Endothelial cell of umbilical vein (primary cell): ENCODE results near the gene SIGLEC10.

Experiments used
- CTCF ChIP-seq, 2 donors: IDR thresholded peaks; 1 replicate in 1 of 2; 2 replicates in 1 of 2; pipeline ENCODE4 v1.5.1; 2011; ENCODE audit warnings: low read length in 2 of 2, mild to moderate bottlenecking in 2 of 2, moderate library complexity in 2 of 2, control low read depth in 1 of 2, inconsistent platforms in 1 of 2, low read depth in 1 of 2; ENCODE audit not compliant: insufficient read depth in 1 of 2; ENCODE audit errors: extremely low read depth in 1 of 2
- EZH2 ChIP-seq: IDR thresholded peaks from 2 replicates; pipeline ENCODE4 v1.6.1; 2012; ENCODE audit warnings: borderline replicate concordance, low read depth, mild to moderate bottlenecking, moderate library complexity, low read length, inconsistent platforms; ENCODE audit not compliant: severe bottlenecking
- FOS ChIP-seq: IDR thresholded peaks from 2 replicates; pipeline ENCODE4 v1.6.1; 2011; ENCODE audit warnings: mild to moderate bottlenecking, low read length, moderate library complexity, borderline replicate concordance; ENCODE audit not compliant: insufficient read depth
- JUN ChIP-seq: IDR thresholded peaks from 2 replicates; pipeline ENCODE4 v1.6.1; 2011; ENCODE audit warnings: borderline replicate concordance, low read depth; ENCODE audit not compliant: insufficient read length, insufficient read depth
- MYC ChIP-seq: IDR thresholded peaks from one replicate; pipeline ENCODE4 v1.6.1; 2011; ENCODE audit warnings: mild to moderate bottlenecking, low read depth, low read length
- POLR2A ChIP-seq: IDR thresholded peaks from 2 replicates; pipeline ENCODE4 v1.6.1; 2012; ENCODE audit warnings: low read depth, mild to moderate bottlenecking, control low read depth, low read length
- POLR2AphosphoS5 ChIP-seq: IDR thresholded peaks from 2 replicates; pipeline ENCODE4 v1.6.1; 2012; ENCODE audit warnings: low read depth, mild to moderate bottlenecking, control low read depth, low read length, moderate library complexity; ENCODE audit not compliant: insufficient read depth

DNA sequence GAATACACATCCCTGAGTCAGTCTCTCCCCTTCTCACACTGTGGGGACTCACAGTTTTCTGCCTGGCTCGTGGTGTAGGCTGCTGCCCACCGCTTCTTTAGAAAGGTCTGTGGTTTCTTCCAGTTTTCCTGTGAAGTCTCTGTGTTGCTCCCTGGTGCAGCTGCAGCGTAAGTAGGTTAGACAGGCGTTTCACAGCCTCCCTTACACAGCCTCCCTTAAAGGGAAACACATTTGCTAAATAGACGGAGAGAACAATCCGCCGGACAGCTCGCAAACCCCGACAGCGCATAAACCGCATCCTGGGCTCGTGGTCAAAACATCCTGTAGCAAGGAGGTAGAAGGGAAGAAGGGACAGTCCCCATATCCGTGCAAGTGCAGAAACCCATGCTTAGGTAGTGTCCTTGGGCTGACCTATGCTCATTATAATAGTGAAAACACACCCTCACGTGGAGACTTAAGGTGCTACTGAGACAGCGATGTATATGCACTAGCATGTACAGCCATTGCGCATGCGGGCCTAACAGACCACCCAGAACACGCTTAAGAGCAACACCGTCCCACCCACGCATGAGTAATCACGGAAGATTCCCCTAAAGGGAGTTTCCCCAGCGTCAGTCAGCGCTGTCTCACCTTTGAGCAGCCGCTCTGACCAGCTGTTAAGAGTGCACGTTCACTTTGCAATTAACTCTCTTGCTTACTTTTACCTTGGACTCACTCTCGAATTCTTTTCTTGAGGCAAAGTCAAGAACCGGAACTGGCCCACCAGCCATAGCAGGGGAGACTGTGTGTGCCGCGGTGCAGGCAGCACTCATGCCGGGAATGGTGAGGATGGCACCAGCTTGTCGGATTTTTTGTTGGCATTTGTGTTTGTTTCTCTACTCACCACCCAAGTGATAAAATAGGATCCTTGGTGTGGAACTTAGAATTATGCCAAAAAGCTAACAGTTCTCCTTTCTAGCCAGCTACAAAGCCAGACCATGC is 24.3 kb upstream of the SIGLEC10 start:
- TF ChIP-seq CTCF (IDR thresholded peaks at IDR 0.05; ENCODE audit: extremely low read depth in 1 of 2, insufficient read depth in 1 of 2, low read depth in 1 of 2, low read length in 2 of 2): no peak
- no peak for TF ChIP-seq POLR2A
- no peak for TF ChIP-seq EZH2
- no peak for TF ChIP-seq MYC
- no peak for TF ChIP-seq JUN
- TF ChIP-seq POLR2AphosphoS5: no peak
- TF ChIP-seq FOS: no peak
